NCI-H2107 (cell line): Measurements from ENCODE around the gene TMEM138.
"Not testable (repeated sequence)": the region's sequence is repeated elsewhere in the genome, so short reads cannot be mapped to it uniquely, and the experiment has no call there.

ENCODE experiments used
- DNase-seq: peaks from one replicate; lab custom pipeline; 2025; lab: John Stamatoyannopoulos, UW

Gene TMEM138

GRCh38 chr11:61367406-61367805 lies 5.2 kb downstream of the TMEM138 start:
- no peak for DNase-seq

- no peak for DNase-seq
These were observed 6.5 kb downstream of the TMEM138 start for GRCh38 chr11:61368646-61369045.

- no peak for DNase-seq
These were observed 7.5 kb downstream of the TMEM138 start for GRCh38 chr11:61369372-61370348.

GRCh38 chr11:61370349-61371005 lies 8.3 kb downstream of the TMEM138 start:
- DNase-seq: no peak

GRCh38 chr11:61372659-61373420 lies 10.7 kb downstream of the TMEM138 start:
- no peak for DNase-seq

- DNase-seq: no peak
These were observed 13.6 kb downstream of the TMEM138 start for GRCh38 chr11:61375761-61376108.

GRCh38 chr11:61377461-61378160 lies 15.4 kb downstream of the TMEM138 start:
- no peak for DNase-seq

- no peak for DNase-seq
These were observed 16.6 kb downstream of the TMEM138 start for GRCh38 chr11:61378713-61379313.

GRCh38 chr11:61380884-61381283 lies 18.7 kb downstream of the TMEM138 start:
- no peak for DNase-seq

- DNase-seq: not testable (repeated sequence)
These were observed 21.7 kb downstream of the TMEM138 start for GRCh38 chr11:61383859-61384258.

- DNase-seq: no peak
These were observed 22.4 kb downstream of the TMEM138 start for GRCh38 chr11:61384271-61385242.

GRCh38 chr11:61390161-61390560 lies 28.0 kb downstream of the TMEM138 start:
- no peak for DNase-seq

- no peak for DNase-seq
These were observed 30.9 kb downstream of the TMEM138 start for GRCh38 chr11:61392981-61393595.

GRCh38 chr11:61401173-61401572 lies 39.0 kb downstream of the TMEM138 start:
- DNase-seq: no peak

- DNase-seq: no peak
These were observed 39.4 kb downstream of the TMEM138 start for GRCh38 chr11:61401573-61401972.

GRCh38 chr11:61403658-61404057 lies 41.5 kb downstream of the TMEM138 start:
- no peak for DNase-seq

GRCh38 chr11:61404103-61404502 lies 41.9 kb downstream of the TMEM138 start:
- no peak for DNase-seq

- DNase-seq: no peak
These were observed 42.5 kb downstream of the TMEM138 start for GRCh38 chr11:61404641-61405040.

GRCh38 chr11:61406067-61406466 lies 43.9 kb downstream of the TMEM138 start:
- DNase-seq: no peak
